Activated CD4-positive, alpha-beta T cell treated with anti-CD3 and anti-CD28 coated beads for 36 hours (primary cell): ENCODE results near the gene SLC22A4. TPM values are rescaled to one million over a fixed set of nuclear protein-coding genes. Genes with fewer than 3 reads are reported as not detected.

Experiments
- ATAC-seq: fragments of 200-7000 bp; cut with Tn5 transposase; one replicate; pipeline ENCODE4 v1.10.0; 2021; ENCODE audit warnings: mild to moderate bottlenecking, moderate library complexity
- CTCF ChIA-PET: fragments of 350-600 bp; sonication (Branson Sonifier 250); formaldehyde crosslinking; loops from one replicate; lab custom pipeline; 2021; ENCODE audit warnings: antibody characterized with exemption; lab: Charles Lee
- POLR2A ChIA-PET: fragments of 350-600 bp; sonication (Branson Sonifier 250); formaldehyde crosslinking; loops from one replicate; lab custom pipeline; 2021; ENCODE audit warnings: antibody characterized with exemption, inconsistent platforms; lab: Charles Lee
- DNase-seq: peaks from one replicate; pipeline ENCODE4 v3.0.0-alpha.2; 2020
- H3K27ac Mint-ChIP-seq: one replicate; pipeline ENCODE4 v1.8.0; 2021; ENCODE audit warnings: mixed read lengths
- H3K27me3 Mint-ChIP-seq: one replicate; pipeline ENCODE4 v1.8.0; 2021; ENCODE audit warnings: mixed read lengths
- H3K36me3 Mint-ChIP-seq: one replicate; pipeline ENCODE4 v1.8.0; 2021; ENCODE audit warnings: low read depth, mixed read lengths
- H3K4me1 Mint-ChIP-seq: one replicate; pipeline ENCODE4 v1.8.0; 2021; ENCODE audit warnings: mixed read lengths
- H3K4me3 Mint-ChIP-seq: one replicate; pipeline ENCODE4 v1.8.0; 2021; ENCODE audit warnings: mild to moderate bottlenecking, moderate library complexity, mixed read lengths
- H3K9me3 Mint-ChIP-seq: one replicate; pipeline ENCODE4 v1.8.0; 2021; ENCODE audit warnings: low read depth, mixed read lengths
- intact Hi-C, 2 experiments: fragments of 100-400 bp; cut with DNase I in 1 of 2; cut with micrococcal nuclease in 1 of 2; formaldehyde crosslinking; loops; one replicate each; pipeline versions ENCODE4 v1.14.2 to v1.15.1; 2022 to 2024; cut with DNase I, micrococcal nuclease
- total RNA-seq, 2 experiments: library from RNA; stranded (reverse); gene quantifications; one replicate each; pipeline ENCODE4 v1.2.3, GENCODE V29; 2021

Gene SLC22A4
- total RNA-seq, 2 experiments from 2014 or later = 0.66 to 1.1 TPM

DNA sequence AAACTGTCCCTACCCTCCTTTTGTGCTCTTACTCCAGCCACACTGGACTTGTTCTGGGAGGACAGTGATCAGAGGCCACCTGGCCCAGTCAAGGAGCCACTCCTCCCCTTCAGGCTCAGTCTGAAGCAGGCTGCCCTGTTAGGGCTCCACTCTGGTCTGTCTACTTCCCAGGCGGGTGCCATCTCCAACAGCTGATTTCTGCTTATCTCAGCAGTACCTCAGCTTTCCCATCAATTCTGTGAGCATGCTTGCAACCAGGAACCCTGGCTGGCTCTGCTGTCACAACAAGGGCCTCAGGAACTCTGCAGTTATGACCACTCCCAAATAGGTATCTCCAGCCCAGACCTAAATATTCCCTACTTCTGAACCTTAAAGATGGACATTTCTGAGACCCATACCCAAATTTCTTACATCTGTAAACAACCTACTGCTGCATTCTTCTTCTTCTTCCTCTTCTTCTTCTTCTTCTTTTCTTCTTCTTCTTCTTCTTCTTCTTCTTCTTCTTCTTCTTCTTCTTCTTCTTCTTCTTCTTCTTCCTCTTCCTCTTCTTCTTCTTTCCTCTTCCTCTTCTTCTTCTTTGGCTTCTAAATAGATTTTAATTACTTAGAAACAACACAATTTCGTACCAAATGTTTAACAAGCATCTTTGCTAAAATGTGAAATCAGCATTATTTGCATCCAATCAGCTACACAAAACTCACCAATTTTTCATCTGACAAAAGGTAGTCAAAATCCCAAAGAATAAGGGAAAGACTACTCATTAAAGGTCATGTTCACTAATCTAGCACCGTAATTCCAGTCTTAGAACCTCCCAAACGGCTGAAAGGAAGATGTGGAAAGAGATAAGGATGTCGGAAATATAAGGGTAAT lies 13.6 kb upstream of the SLC22A4 start:
- H3K27me3 Mint-ChIP-seq = no peaks in the 10 kb centered on the region
- H3K27ac Mint-ChIP-seq = no peak overlapping the region
- intact Hi-C loops = no loop called here
- ChIA-PET POLR2A (no interaction called here), CTCF (interaction anchor here (0.6 to 2.1 kb wide), 7 partner anchors 8 to 106 kb away, joined by 3 to 9 read pairs (median 4); no protein-coding TSS in a partner anchor)
- no peak for DNase-seq
- no peaks in the 10 kb centered on the region for H3K4me1 Mint-ChIP-seq
- H3K4me3 Mint-ChIP-seq = no peak overlapping the region
- no peak for ATAC-seq
- H3K36me3 Mint-ChIP-seq = no peaks in the 10 kb centered on the region
- peaks cover 3% of the 10 kb centered on the region for H3K9me3 Mint-ChIP-seq

DNA sequence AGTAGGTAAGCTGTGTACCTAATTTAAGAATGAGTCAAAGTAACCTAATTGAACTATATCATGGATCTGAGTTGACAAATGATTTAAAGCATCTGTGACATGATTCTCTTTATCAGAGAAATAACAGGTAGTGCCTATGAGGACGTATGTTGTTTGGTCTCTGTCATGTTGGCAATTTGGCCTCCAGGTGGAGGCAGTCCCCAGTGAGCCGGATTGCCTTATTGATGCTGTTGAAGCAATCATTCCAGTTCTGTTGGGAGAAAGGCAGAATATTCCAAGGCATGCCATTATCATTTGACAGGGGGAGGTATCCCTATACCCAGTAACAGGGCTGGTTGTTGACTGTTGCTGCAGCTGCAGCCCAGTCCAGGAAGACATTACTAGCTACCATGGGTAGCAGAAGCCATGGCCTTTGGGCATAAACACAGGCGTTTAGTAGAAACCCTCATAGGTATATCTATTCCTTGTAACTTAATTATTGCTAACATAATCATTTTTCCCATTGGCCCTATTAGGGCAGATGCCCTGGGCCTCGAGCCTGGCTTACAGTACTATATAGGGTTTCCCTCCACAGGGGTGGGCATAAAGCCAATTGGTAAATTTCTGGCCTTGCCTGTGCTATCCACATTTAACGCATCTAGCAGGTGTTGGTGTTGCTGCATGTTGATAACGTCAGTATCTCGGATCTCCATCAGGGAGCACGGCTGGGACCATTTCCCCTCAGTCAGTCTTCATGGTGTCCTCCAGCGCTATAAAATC lies 12.2 kb upstream of the SLC22A4 start:
- POLR2A ChIA-PET = no interaction called here
- H3K36me3 Mint-ChIP-seq = no peaks in the 10 kb centered on the region
- no peak overlapping the region for H3K4me3 Mint-ChIP-seq

DNA sequence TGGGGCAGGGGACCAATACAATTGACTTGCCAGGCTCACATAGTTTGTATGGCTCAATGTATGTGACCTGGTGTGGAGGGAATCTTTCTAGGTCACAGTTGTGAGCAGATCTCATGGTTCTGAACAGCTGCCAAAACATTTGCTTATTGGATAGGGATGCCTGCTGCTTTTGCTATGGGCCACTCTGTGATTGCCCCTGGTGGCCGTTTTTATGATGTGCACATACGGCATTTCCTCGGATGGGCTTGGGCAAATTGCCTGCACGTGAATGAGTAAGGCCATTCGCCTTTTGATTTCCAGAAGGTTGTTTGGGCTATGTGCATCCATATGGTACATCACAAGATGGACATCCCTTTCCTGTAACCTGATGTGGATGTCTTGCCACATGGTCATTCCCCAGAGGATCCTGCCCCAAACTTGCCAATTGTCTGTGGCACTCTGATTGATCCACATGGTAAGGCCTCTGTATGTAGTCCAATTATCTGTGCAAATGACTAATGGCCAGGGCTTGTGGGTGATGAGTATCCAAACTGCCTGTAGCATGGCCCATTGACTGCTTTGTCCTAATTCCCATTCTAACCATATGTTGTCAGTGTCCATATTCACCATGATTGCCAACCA lies 10.7 kb upstream of the SLC22A4 start:
- Mint-ChIP-seq H3K27ac (no peak overlapping the region), H3K27me3 (peaks cover 2% of the 10 kb centered on the region), H3K9me3 (peaks cover 3% of the 10 kb centered on the region), H3K4me3 (no peak overlapping the region), H3K4me1 (no peaks in the 10 kb centered on the region), H3K36me3 (no peaks in the 10 kb centered on the region)
- ATAC-seq (no peak), DNase-seq (no peak)
- CTCF ChIA-PET = no interaction called here
- intact Hi-C loops = no loop called here
- POLR2A ChIA-PET = no interaction called here

More for the DNA sequence above, 12.2 kb upstream of the SLC22A4 start:
- Mint-ChIP-seq H3K27me3 (no peaks in the 10 kb centered on the region), H3K4me1 (no peaks in the 10 kb centered on the region), H3K27ac (no peak overlapping the region), H3K9me3 (peaks cover 3% of the 10 kb centered on the region)
- DNase-seq (no peak), ATAC-seq (no peak)
- intact Hi-C loops = no loop called here
- CTCF ChIA-PET = interaction anchor here (1.1 to 2.1 kb wide), 5 partner anchors 9 to 104 kb away, joined by 4 to 9 read pairs (median 5); no protein-coding TSS in a partner anchor

DNA sequence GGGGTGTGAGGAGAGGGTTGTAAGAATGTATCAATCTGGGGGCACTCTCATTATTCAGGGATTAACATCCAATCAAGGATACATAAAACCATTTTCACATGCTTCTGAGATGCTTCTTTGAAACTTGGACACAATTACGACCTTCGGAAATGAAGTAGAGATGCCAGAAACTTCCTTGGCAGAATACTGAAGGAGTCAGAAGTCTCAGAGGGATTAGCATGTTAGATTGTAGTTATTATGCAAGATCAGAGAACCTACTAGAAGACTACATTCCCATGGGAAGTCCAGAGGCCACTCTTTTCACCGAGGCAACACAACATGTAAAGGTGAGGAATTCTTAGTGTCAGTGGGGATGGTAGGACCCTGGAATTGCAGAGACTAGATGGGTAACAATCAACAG lies 5.1 kb upstream of the SLC22A4 start:
- Mint-ChIP-seq H3K4me3 (no peak overlapping the region), H3K9me3 (no peaks in the 10 kb centered on the region), H3K27ac (no peak overlapping the region), H3K36me3 (no peaks in the 10 kb centered on the region), H3K4me1 (peaks cover 5% of the 10 kb centered on the region), H3K27me3 (peaks cover 6% of the 10 kb centered on the region)
- intact Hi-C loops = no loop called here
- ATAC-seq = no peak
- DNase-seq = no peak
- CTCF ChIA-PET = interaction anchor here (1.8 kb wide), 1 partner anchor 13 kb away, joined by 4 read pairs; no protein-coding TSS in a partner anchor
- POLR2A ChIA-PET = no interaction called here

GRCh38 chr5:132291026-132291425 lies 3.2 kb upstream of the SLC22A4 start:
- ATAC-seq = no peak
- no peaks in the 10 kb centered on the region for H3K9me3 Mint-ChIP-seq
- no peak overlapping the region for H3K4me3 Mint-ChIP-seq
- H3K27ac Mint-ChIP-seq = no peak overlapping the region
- ChIA-PET CTCF (interaction anchor here (0.8 to 1.6 kb wide), 5 partner anchors 10 to 76 kb away, joined by 3 to 6 read pairs (median 4); no protein-coding TSS in a partner anchor), POLR2A (interaction anchor here (0.6 kb wide), 1 partner anchor 66 kb away, joined by 5 read pairs; no protein-coding TSS in a partner anchor)
- DNase-seq = no peak
- peaks cover 2% of the 10 kb centered on the region for H3K36me3 Mint-ChIP-seq
- H3K27me3 Mint-ChIP-seq = peaks cover 9% of the 10 kb centered on the region
- intact Hi-C loops = loop anchor here (5.0 to 10.0 kb wide), 5 partner anchors 189 to 761 kb away; partner anchors contain the start of genes GDF9 (in 1 of the 2), HSPA4 (in 1 of the 2), RAPGEF6 (in 1 of the 2) and UQCRQ (in 1 of the 2)
- H3K4me1 Mint-ChIP-seq = peaks cover 17% of the 10 kb centered on the region

- Mint-ChIP-seq H3K4me3 (peak overlapping the region; percentile 88), H3K27me3 (peaks cover 10% of the 10 kb centered on the region)
Measured at GRCh38 chr5:132293066-132293991, 865 bp upstream of the SLC22A4 start.

GRCh38 chr5:132294728-132295504 lies 722 bp downstream of the SLC22A4 start:
- peaks cover 6% of the 10 kb centered on the region for H3K27me3 Mint-ChIP-seq
- peak overlapping the region; percentile 88 for H3K4me3 Mint-ChIP-seq
- peak overlapping the region; percentile 88 for H3K27ac Mint-ChIP-seq
- peaks cover 2% of the 10 kb centered on the region for H3K36me3 Mint-ChIP-seq
- no peaks in the 10 kb centered on the region for H3K9me3 Mint-ChIP-seq
- CTCF ChIA-PET = interaction anchor here (0.5 to 2.3 kb wide), 7 partner anchors 12 to 104 kb away, joined by 3 to 19 read pairs (median 3); partner anchors contain the start of gene SLC22A5
- DNase-seq (peak; percentile 90), ATAC-seq (peak; percentile 81)
- POLR2A ChIA-PET = interaction anchor here (0.8 to 1.5 kb wide), 2 partner anchors 32 to 193 kb away, joined by 3 to 6 read pairs; no protein-coding TSS in a partner anchor
- intact Hi-C loops = loop anchor here (1.0 to 10.0 kb wide), 9 partner anchors 74 to 757 kb away; partner anchors contain the start of genes FNIP1 (in 1 of the 2), GDF9 (in 1 of the 2), HSPA4 (in 1 of the 2) and RAPGEF6 (in 1 of the 2)
- peaks cover 23% of the 10 kb centered on the region for H3K4me1 Mint-ChIP-seq

More at GRCh38 chr5:132293066-132293991, 865 bp upstream of the SLC22A4 start:
- peaks cover 22% of the 10 kb centered on the region for H3K4me1 Mint-ChIP-seq
- ChIA-PET POLR2A (interaction anchor here (0.5 to 1.5 kb wide), 8 partner anchors 30 to 429 kb away, joined by 3 to 6 read pairs (median 5); partner anchors contain the start of genes IRF1 and SLC22A5), CTCF (interaction anchor here (0.6 to 2.3 kb wide), 13 partner anchors 10 to 199 kb away, joined by 3 to 19 read pairs (median 4); partner anchors contain the start of gene SLC22A5)
- intact Hi-C loops = loop anchor here (5.0 to 10.0 kb wide), 5 partner anchors 191 to 759 kb away; partner anchors contain the start of genes GDF9 (in 1 of the 2), HSPA4 (in 1 of the 2), RAPGEF6 (in 1 of the 2) and UQCRQ (in 1 of the 2)
- no peaks in the 10 kb centered on the region for H3K9me3 Mint-ChIP-seq
- H3K36me3 Mint-ChIP-seq = peaks cover 2% of the 10 kb centered on the region
- DNase-seq (peak; percentile 89), ATAC-seq (peak; percentile 45)
- H3K27ac Mint-ChIP-seq = peak overlapping the region; percentile 94

- Mint-ChIP-seq H3K27ac (peak overlapping the region; percentile 88), H3K27me3 (peaks cover 4% of the 10 kb centered on the region), H3K9me3 (no peaks in the 10 kb centered on the region), H3K4me3 (peak overlapping the region; percentile 88), H3K36me3 (peaks cover 2% of the 10 kb centered on the region), H3K4me1 (peaks cover 23% of the 10 kb centered on the region)
- intact Hi-C loops = loop anchor here in 1 of 2 experiments (1.0 to 10.0 kb wide), 3 partner anchors 74 to 661 kb away; partner anchors contain the start of genes FNIP1, RAPGEF6 and SLC22A5
- ATAC-seq (no peak), DNase-seq (no peak)
- POLR2A ChIA-PET = no interaction called here
- CTCF ChIA-PET = interaction anchor here (0.5 to 1.9 kb wide), 5 partner anchors 15 to 105 kb away, joined by 3 to 6 read pairs (median 3); no protein-coding TSS in a partner anchor
Measured at GRCh38 chr5:132295505-132296411, 1.6 kb downstream of the SLC22A4 start.
